ENCODE results near the gene MND1.

MND1 gene

DNA sequence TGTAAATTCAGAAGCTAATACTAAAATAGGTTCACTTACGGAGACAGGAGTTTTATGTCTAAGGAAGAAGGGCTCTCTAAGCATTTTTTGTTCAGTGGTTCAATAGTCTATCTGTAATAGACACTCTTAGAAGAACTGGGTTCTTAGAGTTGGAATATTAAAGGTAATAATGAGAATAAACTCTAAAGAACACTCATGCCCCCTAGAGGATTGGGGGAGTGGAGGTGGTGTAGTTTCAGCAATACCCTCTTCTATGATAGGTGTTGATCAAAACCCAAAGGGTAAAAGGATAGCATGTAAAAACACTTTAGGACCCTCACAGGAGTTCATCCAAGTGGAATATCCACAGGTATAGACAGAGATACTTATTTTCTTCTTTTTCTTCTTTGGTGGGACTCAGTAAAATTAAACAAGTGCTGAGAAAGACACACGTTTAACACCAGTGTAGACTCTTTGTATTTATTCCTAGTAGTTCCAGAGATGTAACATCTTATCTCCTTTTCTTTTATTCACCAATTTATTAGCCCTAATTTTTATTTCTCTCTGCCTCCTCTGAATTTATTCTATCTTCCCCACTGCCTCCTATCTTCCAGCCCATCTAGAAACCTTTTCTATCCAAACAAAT is 25.7 kb upstream of the MND1 start:
- no peak overlapping the region for H3K4me3 ChIP-seq (replicated peaks; ENCODE audit: low read depth, low read length)
- TF ChIP-seq, protein P1, sequence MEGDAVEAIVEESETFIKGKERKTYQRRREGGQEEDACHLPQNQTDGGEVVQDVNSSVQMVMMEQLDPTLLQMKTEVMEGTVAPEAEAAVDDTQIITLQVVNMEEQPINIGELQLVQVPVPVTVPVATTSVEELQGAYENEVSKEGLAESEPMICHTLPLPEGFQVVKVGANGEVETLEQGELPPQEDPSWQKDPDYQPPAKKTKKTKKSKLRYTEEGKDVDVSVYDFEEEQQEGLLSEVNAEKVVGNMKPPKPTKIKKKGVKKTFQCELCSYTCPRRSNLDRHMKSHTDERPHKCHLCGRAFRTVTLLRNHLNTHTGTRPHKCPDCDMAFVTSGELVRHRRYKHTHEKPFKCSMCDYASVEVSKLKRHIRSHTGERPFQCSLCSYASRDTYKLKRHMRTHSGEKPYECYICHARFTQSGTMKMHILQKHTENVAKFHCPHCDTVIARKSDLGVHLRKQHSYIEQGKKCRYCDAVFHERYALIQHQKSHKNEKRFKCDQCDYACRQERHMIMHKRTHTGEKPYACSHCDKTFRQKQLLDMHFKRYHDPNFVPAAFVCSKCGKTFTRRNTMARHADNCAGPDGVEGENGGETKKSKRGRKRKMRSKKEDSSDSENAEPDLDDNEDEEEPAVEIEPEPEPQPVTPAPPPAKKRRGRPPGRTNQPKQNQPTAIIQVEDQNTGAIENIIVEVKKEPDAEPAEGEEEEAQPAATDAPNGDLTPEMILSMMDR (IDR thresholded peaks at IDR 0.05; ENCODE audit: low read length, missing control alignments) = peak; percentile 88
- peak; percentile 75 for DNase-seq (ENCODE audit: low read depth)

DNA sequence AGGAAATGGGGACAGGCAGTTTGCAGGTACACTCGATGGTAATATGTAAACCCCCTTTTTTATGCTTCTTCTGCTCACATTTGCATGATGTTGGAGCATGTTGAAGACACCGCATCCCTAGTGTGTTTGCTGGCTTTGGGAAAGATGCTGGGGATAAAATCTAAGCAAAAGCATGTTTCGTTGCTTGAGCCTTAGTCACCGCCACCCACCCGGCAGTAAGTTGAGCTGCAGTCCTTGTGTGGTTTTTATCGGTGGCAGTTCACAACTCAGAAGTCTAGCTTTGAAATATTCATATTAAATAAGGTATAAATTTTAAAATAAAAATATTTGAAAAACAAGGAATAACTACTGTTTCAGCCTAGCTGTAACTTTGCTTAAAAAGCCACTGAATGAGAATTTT is 21.7 kb upstream of the MND1 start:
- TF ChIP-seq, protein P1 (IDR thresholded peaks at IDR 0.05; ENCODE audit: low read length, missing control alignments) = no peak

DNA sequence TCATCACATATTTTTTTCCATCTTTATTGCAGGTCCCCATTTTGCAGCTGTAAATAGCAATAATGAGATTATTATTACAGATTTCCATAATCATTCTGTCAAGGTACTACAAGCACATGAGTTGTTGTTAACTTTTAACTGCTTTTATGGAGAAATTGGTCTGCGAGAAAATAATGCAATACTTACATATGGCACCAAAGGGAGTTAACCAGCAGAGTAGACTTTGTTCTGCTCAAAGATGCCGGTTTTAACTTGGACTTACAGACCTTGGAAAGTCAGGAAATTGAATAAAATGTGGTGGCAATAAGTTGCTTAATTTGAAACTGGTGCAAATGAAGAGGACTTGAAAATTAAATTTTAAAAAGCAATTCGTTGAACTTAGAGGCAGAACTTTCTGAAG is 20.4 kb upstream of the MND1 start:
- DNase-seq (ENCODE audit: low read depth) = no peak

More for the DNA sequence above, 21.7 kb upstream of the MND1 start:
- DNase-seq (ENCODE audit: low read depth) = no peak
- H3K4me3 ChIP-seq (replicated peaks; ENCODE audit: low read depth, low read length) = no peak overlapping the region

DNA sequence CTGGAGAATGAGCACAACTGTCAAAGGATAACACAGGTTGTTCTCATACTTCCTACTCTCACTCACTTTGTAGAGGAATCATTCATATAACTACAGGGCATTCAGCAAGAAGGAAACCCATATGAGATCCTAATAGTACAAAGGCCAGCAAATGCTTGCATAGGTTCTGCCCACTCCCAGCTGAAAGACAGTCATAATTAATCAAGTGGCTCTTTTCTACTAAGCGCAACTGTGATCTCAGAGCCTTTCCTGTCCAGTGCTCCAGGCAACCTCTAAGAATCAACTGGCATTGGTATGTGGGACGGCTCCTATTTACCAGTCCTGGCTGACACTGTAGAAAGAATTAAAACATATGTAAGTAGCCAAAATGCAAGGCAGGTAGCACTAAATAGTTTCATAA is 18.9 kb upstream of the MND1 start:
- TF ChIP-seq, protein P1 (IDR thresholded peaks at IDR 0.05; ENCODE audit: low read length, missing control alignments) = no peak
- no peak for DNase-seq (ENCODE audit: low read depth)
- no peak overlapping the region for H3K4me3 ChIP-seq (replicated peaks; ENCODE audit: low read depth, low read length)

More for the DNA sequence above, 20.4 kb upstream of the MND1 start:
- no peak overlapping the region for H3K4me3 ChIP-seq (replicated peaks; ENCODE audit: low read depth, low read length)
- TF ChIP-seq, protein P1 (IDR thresholded peaks at IDR 0.05; ENCODE audit: low read length, missing control alignments) = no peak

DNA sequence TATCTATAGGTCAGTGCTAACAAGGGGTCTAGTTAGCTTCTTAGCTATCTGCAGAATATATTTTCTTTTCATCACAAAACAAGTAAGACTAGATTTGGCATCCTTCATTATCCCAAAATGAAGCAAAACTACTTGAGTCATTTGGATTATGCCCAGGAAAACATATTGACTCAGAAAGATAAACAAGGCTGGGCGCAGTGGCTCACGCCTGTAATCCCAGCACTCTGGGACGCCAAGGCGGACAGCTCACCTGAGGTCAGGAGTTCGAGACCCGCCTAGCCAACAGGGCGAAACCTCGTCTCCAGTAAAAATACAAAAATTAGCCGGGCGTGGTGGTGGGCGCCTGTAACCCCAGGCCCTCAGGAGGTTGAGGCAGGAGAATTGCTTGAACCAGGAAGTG is 18.0 kb upstream of the MND1 start:
- TF ChIP-seq, protein P1 (IDR thresholded peaks at IDR 0.05; ENCODE audit: low read length, missing control alignments) = no peak
- DNase-seq (ENCODE audit: low read depth) = peak; percentile 49
- no peak overlapping the region for H3K4me3 ChIP-seq (replicated peaks; ENCODE audit: low read depth, low read length)

DNA sequence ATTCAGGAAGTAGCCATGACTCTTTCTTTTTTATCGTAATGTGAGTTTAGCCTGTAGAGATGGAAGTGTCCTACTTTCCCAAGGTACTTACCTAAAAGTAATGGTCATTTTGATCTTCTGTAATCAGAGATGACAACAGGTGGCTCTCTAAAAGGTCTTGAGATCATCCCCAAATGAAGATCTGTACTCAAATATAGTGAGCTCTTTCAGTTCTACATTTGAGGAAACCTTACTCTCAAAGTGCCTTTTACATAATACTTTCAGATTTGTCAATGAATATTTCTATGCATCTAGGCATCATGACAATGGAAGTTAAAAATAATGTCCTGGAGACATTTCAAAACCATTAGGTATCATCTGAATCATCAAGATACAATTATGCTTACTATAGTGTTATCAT is 17.2 kb upstream of the MND1 start:
- TF ChIP-seq, protein P1 (IDR thresholded peaks at IDR 0.05; ENCODE audit: low read length, missing control alignments) = no peak
- H3K4me3 ChIP-seq (replicated peaks; ENCODE audit: low read depth, low read length) = no peak overlapping the region
- no peak for DNase-seq (ENCODE audit: low read depth)

DNA sequence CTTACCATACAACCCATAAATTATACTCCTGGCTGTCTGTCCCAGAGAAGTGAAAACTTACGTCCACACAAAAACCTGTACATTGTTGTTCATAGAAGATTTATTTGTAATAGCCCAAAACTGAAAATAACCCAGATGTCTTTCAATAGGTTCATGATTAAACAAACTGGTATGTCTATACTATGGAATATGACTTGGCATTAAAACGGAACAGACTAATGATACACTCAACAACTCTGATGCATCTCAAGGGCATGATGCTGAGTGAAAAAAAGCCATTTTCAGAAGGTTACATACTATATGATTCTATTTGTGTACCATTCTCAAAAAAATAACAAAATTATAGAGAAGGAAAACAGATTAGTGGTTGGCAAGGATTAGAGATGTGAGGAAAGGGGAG is 11.6 kb upstream of the MND1 start:
- H3K4me3 ChIP-seq (replicated peaks; ENCODE audit: low read depth, low read length) = no peak overlapping the region
- no peak for DNase-seq (ENCODE audit: low read depth)
- TF ChIP-seq, protein P1 (IDR thresholded peaks at IDR 0.05; ENCODE audit: low read length, missing control alignments) = no peak
